Endothelial cell of umbilical vein (primary cell): ENCODE measurements around the gene UST. TPM values are rescaled to one million over a fixed set of nuclear protein-coding genes. Genes with fewer than 3 reads are reported as not detected.

ENCODE experiments used
- BruUV-seq: library from RNA; stranded (reverse); fragments of 400-500 nt; replicated peaks from 2 replicates; lab custom pipeline; 2021; lab: Mats Ljungman, UMichigan
- CTCF ChIA-PET: fragments of 300-600, 350-600 bp; sonication (Branson Sonifier 250); formaldehyde crosslinking; loops from one replicate; lab custom pipeline; 2021; ENCODE audit warnings: antibody characterized with exemption, inconsistent platforms; lab: Charles Lee
- POLR2A ChIA-PET: fragments of 300-600, 350-600 bp; sonication (Branson Sonifier 250); formaldehyde crosslinking; loops from one replicate; lab custom pipeline; 2021; ENCODE audit warnings: antibody characterized with exemption, inconsistent platforms; lab: Charles Lee
- DNase-seq: peaks from one replicate; pipeline ENCODE4 v3.0.0-alpha.2; 2011; ENCODE audit warnings: low read depth, low spot score
- FAIRE-seq: peaks from 2 replicates; lab custom pipeline; 2011; peaks lifted over from hg19 to GRCh38; lab: Jason Lieb, UNC
- H2AFZ ChIP-seq: 2 replicates; pipeline ENCODE4 v1.6.0; 2012; ENCODE audit warnings: low read depth, low read length, control low read depth, inconsistent platforms
- H3K27ac ChIP-seq: 2 replicates; pipeline ENCODE4 v1.5.1; 2011; ENCODE audit warnings: low read depth, mild to moderate bottlenecking, control low read depth, low read length, moderate library complexity; ENCODE audit not compliant: insufficient read depth
- H3K27me3 ChIP-seq, 2 experiments: 2 replicates each; pipeline versions ENCODE4 v1.6.0 to v1.6.1; 2011; ENCODE audit warnings: low read length in 2 of 2, mixed read lengths in 1 of 2; ENCODE audit not compliant: control insufficient read depth in 2 of 2, insufficient read depth in 2 of 2
- H3K36me3 ChIP-seq, 2 experiments: 2 replicates in 1 of 2; 3 replicates in 1 of 2; pipeline ENCODE4 v1.5.1; 2011; ENCODE audit warnings: low read length in 2 of 2, mild to moderate bottlenecking in 1 of 2, moderate library complexity in 1 of 2; ENCODE audit not compliant: control insufficient read depth in 2 of 2, insufficient read depth in 2 of 2; ENCODE audit errors: extremely low read depth in 1 of 2
- H3K4me1 ChIP-seq: 3 replicates; pipeline ENCODE4 v1.5.1; 2011; ENCODE audit warnings: mild to moderate bottlenecking, low read length; ENCODE audit not compliant: control insufficient read depth, insufficient read depth; ENCODE audit errors: extremely low read depth
- H3K4me2 ChIP-seq: 2 replicates; pipeline ENCODE4 v1.6.1; 2011; ENCODE audit warnings: low read length, control low read depth, mixed read lengths; ENCODE audit not compliant: insufficient read depth
- H3K4me3 ChIP-seq, 3 experiments: fragments of 200-600 bp in 1 of 3; sonication (generic), shearing (Covaris generic) in 1 of 3; replicated peaks in 1 of 3; 2 replicates each; pipeline ENCODE4 v1.5.1; 2011 to 2016; ENCODE audit warnings: control low read depth in 3 of 3, low read length in 3 of 3, mild to moderate bottlenecking in 2 of 3, inconsistent platforms in 1 of 3, low read depth in 1 of 3, moderate library complexity in 1 of 3; ENCODE audit not compliant: insufficient read depth in 1 of 3
- H3K79me2 ChIP-seq: 2 replicates; pipeline ENCODE4 v1.6.0; 2012; ENCODE audit warnings: low read length, inconsistent platforms; ENCODE audit not compliant: control insufficient read depth, insufficient read depth
- H3K9ac ChIP-seq: replicated peaks from 2 replicates; pipeline ENCODE3; 2011; ENCODE audit warnings: low read length, control low read depth; ENCODE audit not compliant: insufficient read depth; ENCODE audit errors: extremely low read depth
- H3K9me1 ChIP-seq: replicated peaks from 3 replicates; pipeline ENCODE4 v1.6.0; 2011; ENCODE audit warnings: mild to moderate bottlenecking, low read length; ENCODE audit not compliant: control insufficient read depth, insufficient read depth; ENCODE audit errors: extremely low read depth
- H3K9me3 ChIP-seq: replicated peaks from 2 replicates; pipeline ENCODE4 v1.5.1; 2012; ENCODE audit warnings: low read length, inconsistent platforms; ENCODE audit not compliant: control insufficient read depth, insufficient read depth
- H4K20me1 ChIP-seq: replicated peaks from 2 replicates; pipeline ENCODE3; 2011; ENCODE audit warnings: mild to moderate bottlenecking, low read length; ENCODE audit not compliant: control insufficient read depth, insufficient read depth; ENCODE audit errors: extremely low read depth
- EZH2 ChIP-seq: IDR thresholded peaks from 2 replicates; pipeline ENCODE4 v1.6.1; 2012; ENCODE audit warnings: borderline replicate concordance, low read depth, mild to moderate bottlenecking, moderate library complexity, low read length, inconsistent platforms; ENCODE audit not compliant: severe bottlenecking
- FOS ChIP-seq: IDR thresholded peaks from 2 replicates; pipeline ENCODE4 v1.6.1; 2011; ENCODE audit warnings: mild to moderate bottlenecking, low read length, moderate library complexity, borderline replicate concordance; ENCODE audit not compliant: insufficient read depth
- GATA2 ChIP-seq: IDR thresholded peaks from 2 replicates; pipeline ENCODE4 v1.7.0; 2011; ENCODE audit warnings: low read depth, mild to moderate bottlenecking, moderate library complexity, mixed read lengths, low read length; ENCODE audit not compliant: insufficient read length, insufficient read depth
- JUN ChIP-seq: IDR thresholded peaks from 2 replicates; pipeline ENCODE4 v1.6.1; 2011; ENCODE audit warnings: borderline replicate concordance, low read depth; ENCODE audit not compliant: insufficient read length, insufficient read depth
- MYC ChIP-seq: IDR thresholded peaks from one replicate; pipeline ENCODE4 v1.6.1; 2011; ENCODE audit warnings: mild to moderate bottlenecking, low read depth, low read length
- POLR2A ChIP-seq: IDR thresholded peaks from 2 replicates; pipeline ENCODE4 v1.6.1; 2012; ENCODE audit warnings: low read depth, mild to moderate bottlenecking, control low read depth, low read length
- POLR2AphosphoS5 ChIP-seq: IDR thresholded peaks from 2 replicates; pipeline ENCODE4 v1.6.1; 2012; ENCODE audit warnings: low read depth, mild to moderate bottlenecking, control low read depth, low read length, moderate library complexity; ENCODE audit not compliant: insufficient read depth
- dilution Hi-C: fragments of 300-500 bp; cut with MboI; formaldehyde crosslinking; loops from one replicate; pipeline ENCODE4 v1.15.0; 2019; ENCODE audit warnings: low sequenced_read_pairs; ENCODE audit not compliant: extremely low pct_ligation_motif_present
- intact Hi-C: fragments of 100-400 bp; cut with micrococcal nuclease; formaldehyde crosslinking; loops from one replicate; pipeline ENCODE4 v1.10.0; 2022
- polyA plus RNA-seq, 4 experiments: library from polyadenylated mRNA; depleted of rRNA in 3 of 4; stranded (reverse) in 3 of 4; unstranded in 1 of 4; fragments of >200 nt; gene quantifications; 2 replicates each; pipeline versions ENCODE4 v1.2.1 to v1.2.3, GENCODE V29; 2011 to 2012; ENCODE audit warnings: missing spikeins in 1 of 4
- total RNA-seq: library from RNA; stranded (reverse); gene quantifications from 2 replicates; pipeline ENCODE4 v1.2.3, GENCODE V29; 2021
- TF ChIP-seq, protein P1 (sequence below), 2 donors: IDR thresholded peaks; 1 replicate in 1 of 2; 2 replicates in 1 of 2; pipeline ENCODE4 v1.5.1; 2011; ENCODE audit warnings: low read length in 2 of 2, mild to moderate bottlenecking in 2 of 2, moderate library complexity in 2 of 2, control low read depth in 1 of 2, inconsistent platforms in 1 of 2, low read depth in 1 of 2; ENCODE audit not compliant: insufficient read depth in 1 of 2; ENCODE audit errors: extremely low read depth in 1 of 2
- TF ChIP-seq, protein P2 (sequence below): IDR thresholded peaks from 2 replicates; pipeline ENCODE4 v1.6.1; 2011; ENCODE audit not compliant: insufficient read depth, insufficient read length

The UST gene
- total and polyA plus RNA-seq, 2 donors (not counting 3 experiments of a cell fraction or from before 2014, with no cell fraction given), result 0.26 to 0.84 TPM

DNA sequence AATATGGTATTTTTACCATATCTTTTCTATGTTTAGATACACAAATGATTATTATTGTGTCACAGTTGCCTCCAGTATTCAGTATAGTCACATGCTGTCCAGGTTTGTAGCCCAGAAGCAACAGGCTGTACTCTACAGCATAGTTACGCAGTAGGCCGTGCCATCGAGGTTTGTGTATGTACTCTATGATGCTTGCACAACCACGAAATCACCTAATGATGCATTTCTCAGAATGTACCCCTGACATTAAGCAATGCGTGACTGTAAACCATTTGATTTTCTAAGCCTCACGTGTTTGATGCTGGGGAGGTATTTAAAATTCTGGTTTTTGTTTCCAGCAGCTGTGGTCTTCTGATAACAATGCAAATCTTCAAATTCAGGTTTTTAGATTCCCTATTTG lies 207.6 kb downstream of the UST start:
- TF ChIP-seq MYC, result no peak
- POLR2A ChIA-PET, result no interaction called here
- intact Hi-C loops, result no loop called here
- H3K4me1 ChIP-seq, result no peaks in the 10 kb centered on the region
- H3K27ac ChIP-seq, result no peak overlapping the region
- no peak for DNase-seq
- no peaks in the 10 kb centered on the region for H3K79me2 ChIP-seq
- H3K9ac ChIP-seq, result no peak overlapping the region
- BruUV-seq, result no TSS peak
- H3K36me3 ChIP-seq, result no peaks in the 10 kb centered on the region
- H3K27me3 ChIP-seq, result no peaks in the 10 kb centered on the region
- H3K9me3 ChIP-seq, result no peaks in the 10 kb centered on the region
- FAIRE-seq, result no peak
- CTCF ChIA-PET, result no interaction called here
- no peaks in the 10 kb centered on the region for H3K9me1 ChIP-seq
- no peak overlapping the region for H2AFZ ChIP-seq
- H3K4me3 ChIP-seq, result no peak overlapping the region
- no peak overlapping the region for H3K4me2 ChIP-seq
- no peaks in the 10 kb centered on the region for H4K20me1 ChIP-seq
- dilution Hi-C loops, result no loop called here

DNA sequence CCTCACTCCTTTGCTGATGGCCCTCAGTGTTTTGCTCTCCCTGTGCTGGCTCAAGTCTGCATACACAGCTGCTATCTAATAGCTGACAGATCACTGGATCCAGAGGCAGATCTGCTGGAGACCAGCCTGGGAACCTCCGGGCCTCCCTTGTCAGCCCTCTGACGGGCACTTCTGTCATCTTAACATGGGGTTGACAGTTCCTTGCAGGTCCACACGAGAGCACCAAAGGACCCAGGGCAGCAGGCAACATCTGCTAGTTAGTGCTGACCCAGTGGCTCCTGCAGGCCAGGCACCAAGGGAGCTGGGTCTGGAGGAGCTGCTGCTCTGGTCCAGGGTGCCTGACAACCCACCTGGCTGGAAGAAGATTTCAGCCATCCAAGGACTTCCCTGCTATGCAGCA lies 208.1 kb downstream of the UST start:
- TF ChIP-seq GATA2, result no peak
- TF ChIP-seq, protein P1, sequence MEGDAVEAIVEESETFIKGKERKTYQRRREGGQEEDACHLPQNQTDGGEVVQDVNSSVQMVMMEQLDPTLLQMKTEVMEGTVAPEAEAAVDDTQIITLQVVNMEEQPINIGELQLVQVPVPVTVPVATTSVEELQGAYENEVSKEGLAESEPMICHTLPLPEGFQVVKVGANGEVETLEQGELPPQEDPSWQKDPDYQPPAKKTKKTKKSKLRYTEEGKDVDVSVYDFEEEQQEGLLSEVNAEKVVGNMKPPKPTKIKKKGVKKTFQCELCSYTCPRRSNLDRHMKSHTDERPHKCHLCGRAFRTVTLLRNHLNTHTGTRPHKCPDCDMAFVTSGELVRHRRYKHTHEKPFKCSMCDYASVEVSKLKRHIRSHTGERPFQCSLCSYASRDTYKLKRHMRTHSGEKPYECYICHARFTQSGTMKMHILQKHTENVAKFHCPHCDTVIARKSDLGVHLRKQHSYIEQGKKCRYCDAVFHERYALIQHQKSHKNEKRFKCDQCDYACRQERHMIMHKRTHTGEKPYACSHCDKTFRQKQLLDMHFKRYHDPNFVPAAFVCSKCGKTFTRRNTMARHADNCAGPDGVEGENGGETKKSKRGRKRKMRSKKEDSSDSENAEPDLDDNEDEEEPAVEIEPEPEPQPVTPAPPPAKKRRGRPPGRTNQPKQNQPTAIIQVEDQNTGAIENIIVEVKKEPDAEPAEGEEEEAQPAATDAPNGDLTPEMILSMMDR (IDR thresholded peaks at IDR 0.05; ENCODE audit: extremely low read depth in 1 of 2, insufficient read depth in 1 of 2, low read depth in 1 of 2, low read length in 2 of 2), result no peak
- TF ChIP-seq FOS, result no peak
- TF ChIP-seq EZH2, result no peak
- no peak for TF ChIP-seq MYC
- TF ChIP-seq, protein P2, sequence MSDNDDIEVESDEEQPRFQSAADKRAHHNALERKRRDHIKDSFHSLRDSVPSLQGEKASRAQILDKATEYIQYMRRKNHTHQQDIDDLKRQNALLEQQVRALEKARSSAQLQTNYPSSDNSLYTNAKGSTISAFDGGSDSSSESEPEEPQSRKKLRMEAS, result no peak
- TF ChIP-seq JUN, result no peak
- TF ChIP-seq POLR2A, result no peak
- no peak for TF ChIP-seq POLR2AphosphoS5
- Histone ChIP-seq H3K9ac (no peak overlapping the region), H3K79me2 (no peaks in the 10 kb centered on the region), H3K4me2 (no peak overlapping the region), H3K27me3 (no peaks in the 10 kb centered on the region), H3K4me3 (no peak overlapping the region), H3K36me3 (no peaks in the 10 kb centered on the region), H3K4me1 (no peaks in the 10 kb centered on the region), H3K9me3 (no peaks in the 10 kb centered on the region), H2AFZ (no peak overlapping the region), H4K20me1 (no peaks in the 10 kb centered on the region), H3K27ac (no peak overlapping the region), H3K9me1 (no peaks in the 10 kb centered on the region)
- intact Hi-C loops (no loop called here), dilution Hi-C loops (no loop called here)
- FAIRE-seq, result no peak
- BruUV-seq, result no TSS peak
- POLR2A ChIA-PET, result no interaction called here
- DNase-seq, result no peak
- CTCF ChIA-PET, result interaction anchor here (0.8 to 1.0 kb wide), 2 partner anchors 43 to 395 kb away, joined by 3 read pairs; no protein-coding TSS in a partner anchor
